Endodermal cell (in vitro differentiated cells): ENCODE results near the gene CSNK1A1L. TPM values are rescaled to one million over a fixed set of nuclear protein-coding genes. Genes with fewer than 3 reads are reported as not detected.

Experiments
- DNase-seq: peaks from one replicate; pipeline ENCODE4 v3.0.0-alpha.2; 2017
- H3K27ac ChIP-seq: 2 replicates; pipeline ENCODE4 v1.5.1; 2013; ENCODE audit warnings: mild to moderate bottlenecking, low read depth, low read length, moderate library complexity
- H3K27me3 ChIP-seq: 2 replicates; pipeline ENCODE4 v1.6.1; 2013; ENCODE audit warnings: mild to moderate bottlenecking, low read length, moderate library complexity; ENCODE audit not compliant: insufficient read depth, control insufficient read depth, poor library complexity, severe bottlenecking
- H3K36me3 ChIP-seq: 2 replicates; pipeline ENCODE4 v1.7.0; 2013; ENCODE audit warnings: mild to moderate bottlenecking, low read length, moderate library complexity; ENCODE audit not compliant: control insufficient read depth, insufficient read depth
- H3K4me1 ChIP-seq: one replicate; pipeline ENCODE4 v1.7.0; 2013; ENCODE audit warnings: low read length; ENCODE audit not compliant: control insufficient read depth, insufficient read depth
- H3K4me3 ChIP-seq: 2 replicates; pipeline ENCODE4 v1.5.1; 2013; ENCODE audit warnings: mild to moderate bottlenecking, low read length, moderate library complexity
- H3K9ac ChIP-seq: 2 replicates; pipeline ENCODE4 v1.6.1; 2013; ENCODE audit warnings: mild to moderate bottlenecking, low read length, moderate library complexity; ENCODE audit not compliant: poor library complexity, severe bottlenecking; ENCODE audit errors: extremely low read depth
- H3K9me3 ChIP-seq: 2 replicates; pipeline ENCODE4 v1.6.1; 2013; ENCODE audit warnings: mild to moderate bottlenecking, low read length, moderate library complexity; ENCODE audit not compliant: control insufficient read depth
- H3K27ac Mint-ChIP-seq: 2 replicates; pipeline ENCODE4 v1.8.0; 2020; ENCODE audit warnings: mixed read lengths
- H3K27me3 Mint-ChIP-seq: 2 replicates; pipeline ENCODE4 v1.8.0; 2021; ENCODE audit warnings: mild to moderate bottlenecking, mixed read lengths; ENCODE audit not compliant: insufficient read depth
- H3K36me3 Mint-ChIP-seq: 2 replicates; pipeline ENCODE4 v1.8.0; 2020; ENCODE audit warnings: low read depth, mixed read lengths
- H3K4me1 Mint-ChIP-seq: 2 replicates; pipeline ENCODE4 v1.8.0; 2020; ENCODE audit warnings: mixed read lengths
- H3K4me3 Mint-ChIP-seq: 2 replicates; pipeline ENCODE4 v1.8.0; 2020; ENCODE audit warnings: mild to moderate bottlenecking, moderate library complexity, mixed read lengths
- H3K9me3 Mint-ChIP-seq: 2 replicates; pipeline ENCODE4 v1.8.0; 2020; ENCODE audit warnings: mild to moderate bottlenecking, mixed read lengths
- CTCF ChIP-seq: fragments of 200-600 bp; sonication (generic); conservative IDR thresholded peaks from 2 replicates; pipeline ENCODE4 v1.5.0; 2021; ENCODE audit warnings: antibody characterized with exemption, mild to moderate bottlenecking
- whole genome bisulfite sequencing, 2 experiments: methylation state at CpG; one replicate each; pipeline versions ENCODE4 v1.1.5 to v1.1.7; 2013; ENCODE audit warnings: missing lambda C conversion rate in 2 of 2, mixed read lengths in 1 of 2; ENCODE audit not compliant: insufficient coverage in 1 of 2, insufficient read length in 1 of 2; 5-methylcytosine and 5-hydroxymethylcytosine counted together
- total RNA-seq, 2 donors: library from RNA; stranded (reverse); fragmentation: NEBNext Ultra II Directional in 1 of 2; extraction: Animal tissue kit (Norgen Biotek cat#: 25700) in 1 of 2; gene quantifications; 2 replicates in 1 of 2; 3 replicates in 1 of 2; pipeline ENCODE4 v1.2.1, GENCODE V29; 2021

CSNK1A1L gene
- total RNA-seq, 2 donors from 2014 or later: not detected

GRCh38 chr13:37118016-37118415 is 12.6 kb upstream of the CSNK1A1L start:
- no peaks in the 10 kb centered on the region for H3K27me3 Mint-ChIP-seq
- H3K27ac Mint-ChIP-seq: no peak overlapping the region
- TF ChIP-seq CTCF: no peak
- H3K9ac ChIP-seq: no peak overlapping the region
- no peaks in the 10 kb centered on the region for H3K4me1 ChIP-seq
- no peaks in the 10 kb centered on the region for H3K9me3 Mint-ChIP-seq
- no peak for DNase-seq
- H3K36me3 ChIP-seq: no peaks in the 10 kb centered on the region
- H3K36me3 Mint-ChIP-seq: no peaks in the 10 kb centered on the region
- WGBS, 2 experiments: 83 to 93% methylated on average over 1 to 3 of the region's 3 CpGs
- no peak overlapping the region for H3K4me3 Mint-ChIP-seq
- no peak overlapping the region for H3K27ac ChIP-seq
- no peaks in the 10 kb centered on the region for H3K9me3 ChIP-seq
- H3K27me3 ChIP-seq: no peaks in the 10 kb centered on the region
- H3K4me1 Mint-ChIP-seq: no peaks in the 10 kb centered on the region
- H3K4me3 ChIP-seq: no peak overlapping the region

- 91% methylated on average over 4 of the region's 4 CpGs; no CpG with 5 or more reads in 1 of the 2 experiments for WGBS, 2 experiments
- H3K4me1 Mint-ChIP-seq: peaks cover 5% of the 10 kb centered on the region
- DNase-seq: no peak
- H3K36me3 Mint-ChIP-seq: no peaks in the 10 kb centered on the region
- Histone ChIP-seq H3K36me3 (no peaks in the 10 kb centered on the region), H3K4me3 (no peak overlapping the region), H3K9me3 (no peaks in the 10 kb centered on the region), H3K27ac (no peak overlapping the region), H3K9ac (no peak overlapping the region), H3K4me1 (no peaks in the 10 kb centered on the region), H3K27me3 (no peaks in the 10 kb centered on the region)
- H3K4me3 Mint-ChIP-seq: no peak overlapping the region
- H3K9me3 Mint-ChIP-seq: no peaks in the 10 kb centered on the region
- no peak overlapping the region for H3K27ac Mint-ChIP-seq
- no peaks in the 10 kb centered on the region for H3K27me3 Mint-ChIP-seq
- TF ChIP-seq CTCF: no peak
Measured at GRCh38 chr13:37114250-37114649, 8.8 kb upstream of the CSNK1A1L start.

GRCh38 chr13:37113534-37113933 is 8.1 kb upstream of the CSNK1A1L start:
- DNase-seq: no peak
- Histone ChIP-seq H3K27me3 (no peaks in the 10 kb centered on the region), H3K9ac (no peak overlapping the region), H3K9me3 (no peaks in the 10 kb centered on the region), H3K4me3 (no peak overlapping the region), H3K36me3 (no peaks in the 10 kb centered on the region), H3K27ac (no peak overlapping the region), H3K4me1 (no peaks in the 10 kb centered on the region)
- Mint-ChIP-seq H3K9me3 (no peaks in the 10 kb centered on the region), H3K27ac (no peak overlapping the region), H3K4me3 (no peak overlapping the region), H3K27me3 (no peaks in the 10 kb centered on the region), H3K36me3 (no peaks in the 10 kb centered on the region), H3K4me1 (peaks cover 5% of the 10 kb centered on the region)
- TF ChIP-seq CTCF: no peak
- WGBS, 2 experiments: 96 to 100% methylated on average over 1 to 2 of the region's 2 CpGs
